Fibroblast of skin of right quadriceps (primary cell): ENCODE data around the gene PKMYT1.

Experiments
- DNase-seq: peaks from one replicate; pipeline ENCODE4 v3.0.0-alpha.2; 2013

PKMYT1 gene

DNA sequence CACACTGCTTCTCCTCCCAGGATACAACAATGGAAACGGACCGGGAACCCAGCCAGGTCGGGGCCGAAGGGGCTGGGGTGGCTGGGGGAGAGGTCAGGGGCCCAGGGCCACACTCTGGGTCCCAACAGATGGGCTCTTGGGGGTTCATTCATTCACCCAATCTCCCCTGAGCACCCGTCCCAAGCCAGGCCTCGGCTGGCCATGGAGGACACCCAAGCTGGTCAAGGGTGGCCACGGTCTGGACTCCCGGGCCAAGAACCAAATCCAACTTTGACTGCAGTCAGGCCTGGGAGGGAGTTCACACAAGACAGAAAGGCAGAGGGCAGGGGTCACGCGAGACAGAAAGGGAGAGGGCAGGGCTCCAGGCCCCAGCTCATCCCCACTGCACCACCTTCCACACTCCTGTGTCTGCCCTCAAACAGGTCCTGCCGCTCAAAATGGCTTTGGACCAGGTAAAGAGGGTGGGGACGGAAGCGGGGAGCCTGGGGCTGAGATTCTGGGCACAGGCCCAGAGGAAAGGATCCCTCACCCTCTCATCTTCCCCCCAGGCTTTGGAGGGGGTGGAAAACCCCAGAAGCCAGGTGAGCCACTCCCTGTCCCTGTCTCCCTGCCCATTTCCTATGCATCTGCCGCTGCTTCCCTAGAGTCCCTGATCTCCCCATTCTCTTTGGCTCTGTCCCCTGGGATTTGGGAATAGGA lies 12.3 kb upstream of the PKMYT1 start:
- DNase-seq = no peak

DNA sequence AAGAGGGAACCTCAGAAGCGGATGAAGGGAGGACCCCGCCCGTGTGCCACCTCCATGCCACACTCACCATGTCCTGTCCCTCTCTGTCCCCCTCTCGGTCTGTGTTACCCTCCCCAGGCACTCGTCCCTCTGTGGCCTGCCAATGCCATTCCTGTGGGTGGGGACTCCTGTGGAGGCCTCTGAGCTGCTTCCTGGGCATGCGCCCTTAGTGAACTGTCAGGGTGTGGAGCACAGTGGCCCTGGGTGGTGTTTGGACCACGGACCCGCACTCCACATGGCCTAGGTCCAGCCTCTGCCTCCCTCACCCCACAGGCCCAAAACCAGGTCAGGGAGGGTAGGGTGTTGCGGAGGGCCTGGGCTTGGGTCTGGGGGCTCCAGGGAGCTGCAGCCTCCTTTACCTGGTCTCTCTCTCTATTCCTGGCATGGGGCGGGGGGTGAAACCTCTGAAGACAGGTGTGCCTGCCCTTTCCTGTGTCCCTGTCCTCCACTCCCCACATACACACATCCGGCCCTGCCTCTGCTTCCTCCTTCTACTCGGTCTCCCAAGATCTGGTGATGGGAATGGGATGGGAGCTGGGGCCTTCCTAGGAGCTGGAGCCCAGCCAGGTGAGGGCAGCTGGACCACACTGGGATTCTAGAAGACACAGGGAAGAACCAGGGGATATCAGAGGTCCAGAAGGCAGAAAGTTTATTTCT lies 11.5 kb upstream of the PKMYT1 start:
- no peak for DNase-seq

DNA sequence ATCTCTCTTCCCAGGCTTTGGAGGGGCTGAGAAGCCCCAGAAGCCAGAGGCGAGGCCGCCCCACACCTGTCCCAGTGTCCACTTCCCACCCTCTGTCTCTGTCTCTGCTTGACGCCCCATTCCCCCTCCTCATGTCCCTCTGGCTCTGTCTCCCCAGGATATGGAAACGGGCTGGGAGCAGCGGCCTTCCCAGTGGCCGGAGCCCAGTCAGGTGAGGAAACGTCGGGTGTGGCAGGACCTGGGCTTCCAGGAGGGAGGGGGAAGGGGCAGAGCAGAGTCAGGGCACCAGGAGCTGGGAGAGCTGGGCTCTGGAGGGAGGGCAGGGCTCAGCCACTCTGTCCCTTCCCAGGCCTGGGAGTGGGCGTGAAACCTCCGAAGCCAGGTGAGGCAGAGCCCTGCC lies 10.6 kb upstream of the PKMYT1 start:
- DNase-seq = no peak

DNA sequence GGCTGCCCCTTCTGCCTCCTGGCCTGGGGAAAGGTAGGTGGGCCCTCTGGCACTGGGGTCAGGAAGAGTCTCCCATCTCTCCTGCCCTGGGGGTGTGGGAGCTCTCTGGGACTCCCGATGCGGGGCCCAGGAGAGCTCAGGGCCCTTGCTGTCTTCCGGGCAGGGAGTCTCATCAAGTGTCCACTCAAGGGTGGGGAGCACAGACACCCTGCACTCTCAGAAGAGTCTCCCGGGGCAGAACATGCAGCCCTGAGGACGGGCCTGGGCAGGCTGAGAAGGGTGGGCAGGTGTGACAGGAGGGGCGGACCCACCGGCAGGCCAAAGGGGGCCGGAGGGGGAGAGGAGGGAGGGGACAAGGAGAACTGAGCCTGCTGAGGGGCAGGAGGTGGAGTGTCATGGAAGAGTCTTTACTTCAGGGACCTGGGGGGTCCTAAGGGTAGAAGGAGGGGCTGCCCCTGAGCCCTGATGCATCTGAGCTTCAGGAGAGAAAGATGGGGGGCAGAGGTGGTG lies 8.4 kb upstream of the PKMYT1 start:
- no peak for DNase-seq

DNA sequence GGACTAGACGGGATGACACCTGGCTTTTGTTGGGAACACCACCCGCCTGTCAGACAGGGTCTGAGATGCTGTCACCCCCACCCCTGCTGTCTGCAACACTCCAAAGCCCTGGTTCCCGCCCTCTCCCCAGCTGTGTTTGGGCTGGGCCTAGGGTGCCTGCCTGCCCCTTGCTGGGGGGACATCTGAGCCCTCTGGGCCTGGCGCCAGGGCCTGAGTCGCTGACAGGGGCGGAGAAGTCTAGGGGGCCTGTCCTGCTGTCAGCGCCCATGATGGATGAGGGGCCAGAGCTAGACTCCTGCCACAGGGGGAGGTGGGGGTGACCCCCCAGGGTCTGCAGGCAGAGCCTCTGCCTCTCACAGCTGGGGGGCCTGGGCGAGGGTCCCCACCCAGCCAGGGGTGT lies 7.6 kb upstream of the PKMYT1 start:
- peak; percentile 19 for DNase-seq

DNA sequence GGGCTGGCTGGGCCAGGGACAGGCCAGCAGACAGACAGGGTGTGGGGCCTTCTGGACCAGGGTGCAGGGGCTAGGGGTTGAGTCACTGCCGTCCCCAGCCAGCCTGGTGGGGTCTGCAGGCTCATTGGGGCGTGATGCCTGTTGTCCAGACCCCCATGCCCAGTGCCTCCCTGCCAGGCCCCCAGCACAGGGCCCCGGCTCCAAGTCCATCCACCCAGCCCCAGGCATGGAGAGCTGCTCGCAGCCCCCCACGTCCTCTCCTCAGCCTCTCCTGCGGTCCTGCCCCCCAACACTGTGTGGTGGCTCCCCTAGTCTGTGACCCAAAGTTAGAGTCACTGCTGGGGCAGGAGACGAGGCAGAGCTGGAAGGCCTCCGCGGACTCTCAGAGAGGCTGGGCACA lies 7.0 kb upstream of the PKMYT1 start:
- DNase-seq = no peak

DNA sequence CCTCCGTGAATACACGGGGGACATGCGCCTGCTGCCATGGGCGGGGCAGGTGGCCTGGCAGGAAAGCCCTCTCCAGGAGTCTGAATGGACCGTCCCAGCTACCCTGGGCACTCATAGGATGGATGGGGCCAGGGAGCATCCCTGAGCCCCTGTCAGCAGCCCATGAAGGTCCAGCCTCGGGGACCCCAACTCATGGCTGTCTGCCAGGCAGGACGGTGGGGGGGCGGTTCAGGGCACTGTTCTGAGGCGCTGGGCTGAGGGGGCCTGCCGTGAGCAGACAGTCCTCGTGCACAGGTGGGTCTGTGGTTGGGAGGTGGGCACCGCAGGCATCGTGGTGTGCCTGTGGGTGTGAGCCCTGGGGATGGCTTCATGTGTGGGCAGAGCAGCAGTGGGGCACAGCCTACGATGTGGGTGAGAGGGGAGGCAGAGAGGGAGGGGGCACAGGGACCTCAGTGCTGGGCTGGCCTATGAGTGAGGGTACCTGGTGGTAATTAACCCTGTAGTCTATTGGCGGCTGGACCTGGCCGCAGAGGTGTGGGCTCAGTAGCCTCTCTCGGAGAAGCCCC lies 6.5 kb upstream of the PKMYT1 start:
- DNase-seq = no peak

DNA sequence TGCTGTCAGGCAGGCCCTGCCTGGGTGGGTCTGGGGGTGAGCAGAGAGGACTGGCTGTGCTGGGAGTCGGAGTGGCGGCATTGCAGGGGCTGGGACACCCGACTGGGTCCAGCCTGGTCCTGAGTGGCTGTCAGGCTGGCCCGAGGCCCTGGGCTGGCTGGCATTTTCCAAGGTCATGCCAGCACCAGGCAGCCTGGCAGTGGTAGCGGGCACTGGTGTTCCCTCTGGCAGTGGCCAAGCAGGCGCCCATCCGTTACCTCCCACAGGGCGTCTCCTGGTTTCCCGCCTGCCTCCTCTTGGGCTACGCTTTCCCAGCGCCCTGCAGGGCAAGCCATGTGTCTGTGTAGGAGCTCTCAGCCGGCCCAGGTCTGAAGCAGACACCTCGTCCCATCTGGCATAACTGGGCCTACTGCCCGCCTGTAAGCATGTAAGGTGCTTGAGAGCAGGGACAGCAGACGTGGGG lies 5.7 kb upstream of the PKMYT1 start:
- no peak for DNase-seq

DNA sequence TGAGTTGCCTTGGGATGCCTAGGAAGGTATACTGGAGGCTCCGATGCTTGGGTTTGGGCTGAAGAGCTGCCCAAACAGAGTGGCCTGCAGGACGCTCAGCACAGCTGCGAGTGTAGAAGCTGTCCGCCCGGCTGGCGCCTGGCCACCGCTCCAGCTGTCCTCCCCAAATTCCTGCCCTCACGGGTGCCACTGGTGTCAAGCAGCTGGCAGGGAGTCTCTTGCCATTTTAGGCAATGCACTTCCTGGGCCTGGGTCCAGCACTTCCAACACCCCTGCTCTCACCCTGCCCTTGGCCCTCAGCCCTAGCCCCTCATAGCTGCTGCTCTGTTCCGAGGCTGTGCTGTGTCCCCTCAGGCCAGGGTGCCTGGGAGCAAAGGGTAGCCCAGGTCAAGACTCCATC lies 5.2 kb upstream of the PKMYT1 start:
- no peak for DNase-seq

DNA sequence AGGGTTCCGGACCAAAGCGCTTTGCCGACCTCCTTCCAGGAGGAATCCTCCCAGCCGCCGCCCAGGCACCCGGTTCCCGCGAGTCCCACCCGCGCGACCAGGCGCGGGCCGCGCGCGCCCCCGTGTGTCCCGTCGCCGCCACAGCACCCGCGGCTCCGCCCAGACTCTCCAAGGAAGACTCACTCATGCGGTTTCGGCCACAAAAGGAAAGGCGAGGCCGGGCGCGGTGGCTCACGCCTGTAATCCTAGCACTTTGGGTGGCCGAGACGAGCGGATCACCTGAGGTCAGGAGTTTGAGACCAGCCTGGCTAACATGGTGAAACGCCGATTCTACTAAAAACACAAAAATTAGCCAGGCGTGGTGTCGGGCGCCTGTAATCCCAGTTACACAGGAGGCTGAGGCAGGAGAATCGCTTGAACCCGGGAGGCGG lies 3.5 kb upstream of the PKMYT1 start:
- peak; percentile 78 for DNase-seq

DNA sequence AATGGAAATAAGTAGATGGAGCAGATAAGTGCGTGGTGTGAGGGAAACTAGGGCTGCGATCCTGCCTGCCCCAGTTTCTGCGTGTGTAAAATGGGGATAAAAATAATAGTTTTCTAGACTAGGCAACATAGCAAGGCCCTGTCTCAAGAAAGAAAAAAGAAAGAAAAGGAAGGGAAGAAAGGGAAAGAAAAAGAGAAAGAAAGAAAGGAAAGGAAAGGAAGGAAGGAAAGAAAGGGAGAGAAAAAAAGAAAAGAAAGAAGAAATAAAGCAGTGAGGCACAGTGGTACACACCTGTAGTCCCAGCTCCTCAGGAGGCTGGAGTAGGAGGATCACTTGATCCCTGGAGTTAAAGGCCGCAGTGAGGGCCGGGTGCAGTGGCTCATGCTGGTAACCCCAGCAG lies 2.2 kb upstream of the PKMYT1 start:
- no peak for DNase-seq

DNA sequence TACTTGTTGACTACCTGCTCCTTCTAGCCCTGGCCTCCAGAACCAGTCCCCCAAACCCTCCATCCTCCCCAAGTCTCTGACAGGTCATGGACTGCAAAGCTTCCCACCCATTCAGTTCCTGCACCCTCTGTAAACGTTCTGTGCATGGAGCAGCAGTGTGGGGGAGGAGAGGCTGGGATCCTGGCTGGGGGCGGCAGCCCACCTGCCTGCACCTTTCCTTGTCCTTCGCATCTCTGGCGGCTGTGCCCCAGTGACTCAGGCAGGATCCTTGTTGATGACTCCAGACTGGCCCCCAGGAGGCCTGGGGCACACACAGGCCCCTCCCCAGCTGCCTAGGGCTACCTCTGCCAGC lies 1.6 kb upstream of the PKMYT1 start:
- no peak for DNase-seq

DNA sequence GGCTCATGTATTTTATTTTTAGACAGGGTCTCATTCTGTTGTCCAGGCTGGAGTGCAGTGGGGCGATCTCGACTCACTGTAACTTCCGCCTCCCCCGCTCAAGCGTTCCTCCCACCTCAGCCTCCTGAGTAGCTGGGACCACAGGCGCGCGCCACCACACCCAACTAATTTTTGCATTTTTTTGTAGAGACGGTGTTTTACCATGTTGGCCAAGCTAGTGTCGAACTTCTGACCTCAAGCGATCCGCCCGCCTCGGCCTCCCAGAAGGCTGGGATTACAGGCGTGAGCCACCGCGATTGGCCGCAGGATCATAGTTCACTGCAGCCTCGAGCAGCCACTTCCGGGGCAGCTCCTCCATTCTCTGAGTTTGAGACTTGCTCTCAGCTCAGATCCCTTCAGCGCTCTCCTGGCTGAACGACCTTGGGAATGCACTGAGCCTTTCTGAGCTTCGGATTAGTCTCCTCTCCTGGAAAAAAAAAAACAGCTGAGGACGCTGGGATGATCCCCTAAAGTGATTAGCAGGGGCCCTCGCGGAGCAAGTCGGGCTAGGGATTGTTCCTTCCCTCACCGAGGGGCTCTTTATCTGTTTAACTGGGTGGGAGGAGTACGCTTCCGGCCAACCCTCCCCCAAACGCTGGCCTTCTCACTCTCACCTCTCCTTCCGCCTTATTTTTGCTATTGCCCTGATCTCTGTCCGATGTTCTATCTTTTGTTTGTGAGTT lies 1.1 kb upstream of the PKMYT1 start:
- no peak for DNase-seq

DNA sequence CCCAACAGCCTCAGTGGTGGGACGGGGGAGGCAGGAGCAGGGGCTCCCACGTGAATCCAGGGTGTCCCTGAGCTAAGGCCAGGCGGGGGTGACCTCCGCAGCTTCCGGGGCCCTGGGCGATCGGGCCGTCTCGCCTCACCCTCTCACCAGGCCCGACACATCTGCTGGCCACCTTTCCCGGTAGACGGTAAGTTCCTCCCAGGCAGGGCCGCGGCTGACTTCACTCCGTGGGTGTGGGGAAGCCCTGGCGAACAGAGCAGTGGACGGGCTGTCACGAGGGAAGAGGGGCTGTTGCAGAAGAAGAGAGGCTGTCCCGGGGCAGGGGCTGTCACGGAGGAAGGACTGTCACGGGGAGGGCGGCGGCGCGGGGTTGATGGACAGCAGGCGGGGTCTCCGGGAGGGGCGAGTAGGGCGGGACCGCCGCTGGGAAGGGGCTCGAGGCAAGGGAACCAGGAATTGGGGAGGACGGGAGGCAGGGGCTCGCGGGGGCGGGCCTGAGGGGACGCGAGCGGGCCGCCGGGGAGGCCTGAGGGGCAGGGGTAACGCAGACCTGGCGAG lies 498 bp downstream of the PKMYT1 start:
- no peak for DNase-seq

DNA sequence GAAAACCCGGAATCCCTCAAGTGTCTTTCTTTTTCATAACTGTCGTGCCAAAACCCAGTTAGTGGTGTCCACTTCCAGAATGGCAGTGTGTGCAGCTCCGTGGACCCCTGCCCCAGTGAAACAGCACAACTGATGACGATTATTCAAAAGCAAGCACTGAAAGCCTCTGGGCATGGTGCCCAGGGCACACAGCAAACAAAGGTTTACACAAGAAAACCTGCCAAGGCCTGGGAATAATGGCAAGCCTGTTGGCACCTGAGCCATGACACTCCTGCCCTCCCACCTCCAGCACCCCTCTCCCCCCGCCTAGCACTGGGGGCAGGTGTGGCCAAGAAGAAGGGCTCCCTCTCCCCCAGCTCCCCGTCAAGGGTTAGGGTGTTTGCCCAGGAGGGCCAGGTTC lies 2.8 kb downstream of the PKMYT1 start:
- no peak for DNase-seq

DNA sequence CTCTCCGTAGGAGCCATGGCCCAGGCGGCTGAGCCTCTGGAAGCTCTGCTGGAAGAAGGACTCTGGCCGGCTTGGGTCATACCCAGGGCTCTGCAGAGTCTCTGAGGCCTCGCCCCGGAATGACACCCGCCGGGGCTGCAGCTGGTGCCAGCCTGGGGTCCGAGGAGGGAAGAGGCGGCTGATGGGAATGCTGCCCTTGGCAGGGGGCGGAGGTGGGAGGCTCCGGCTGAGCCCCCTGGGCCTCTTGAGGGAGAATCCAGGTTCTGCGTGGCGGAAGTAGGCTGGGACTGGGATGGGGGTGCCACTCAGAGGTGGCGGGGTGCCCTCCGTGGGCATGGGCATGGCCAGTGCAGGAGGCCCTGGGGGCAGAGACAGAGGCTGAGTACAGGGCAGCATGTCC lies 3.6 kb downstream of the PKMYT1 start:
- no peak for DNase-seq

DNA sequence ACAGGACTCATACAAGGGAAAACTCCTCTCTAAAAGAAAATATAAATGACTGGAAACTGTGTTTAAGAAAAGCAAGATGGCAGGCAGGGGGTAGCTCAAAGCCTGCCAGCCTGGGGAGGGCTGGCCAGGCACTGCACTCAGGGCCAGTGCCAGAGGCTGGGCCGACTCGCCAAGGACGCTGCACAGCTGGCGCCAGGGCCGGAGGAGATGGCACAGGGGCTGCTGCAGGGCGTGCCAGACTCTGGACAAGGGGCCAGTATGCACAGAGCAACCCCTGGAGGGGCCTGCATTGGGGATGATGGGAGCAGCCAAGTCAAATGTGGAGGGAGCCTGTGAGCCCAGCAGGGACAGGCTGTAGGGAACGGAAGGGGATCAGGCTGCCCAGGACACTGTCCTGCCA lies 4.0 kb downstream of the PKMYT1 start:
- DNase-seq = no peak

DNA sequence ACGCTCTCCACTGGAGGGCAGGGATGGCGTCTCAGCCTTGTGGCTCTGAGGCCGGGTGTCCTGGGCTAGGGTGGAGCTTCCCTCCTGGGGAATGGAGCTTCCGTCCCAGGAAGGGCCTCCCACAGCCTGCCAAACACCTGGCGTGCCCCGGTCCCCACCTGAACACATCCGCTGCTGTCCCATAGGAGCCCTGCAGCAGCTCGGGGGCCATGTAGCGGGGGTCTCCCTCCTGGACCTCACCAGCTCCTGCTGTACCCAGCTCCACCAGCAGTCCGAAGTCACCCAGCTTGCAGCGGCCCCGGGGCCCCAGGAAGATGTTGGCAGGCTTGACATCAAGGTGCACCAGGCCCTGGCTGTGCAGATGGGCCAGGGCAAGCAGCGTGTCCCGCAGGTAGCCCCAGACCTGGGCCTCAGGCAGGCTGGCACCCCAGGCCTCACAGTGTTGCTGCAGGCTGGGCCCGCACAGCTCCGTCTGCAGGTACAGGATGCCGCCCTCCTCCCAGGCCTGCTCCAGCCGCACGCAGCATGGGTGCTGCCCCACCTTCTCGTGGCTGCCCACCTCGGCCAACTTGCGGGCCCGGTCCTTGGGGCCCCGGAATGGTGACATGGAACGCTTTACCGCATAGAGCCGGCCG lies 5.0 kb downstream of the PKMYT1 start:
- DNase-seq = no peak

DNA sequence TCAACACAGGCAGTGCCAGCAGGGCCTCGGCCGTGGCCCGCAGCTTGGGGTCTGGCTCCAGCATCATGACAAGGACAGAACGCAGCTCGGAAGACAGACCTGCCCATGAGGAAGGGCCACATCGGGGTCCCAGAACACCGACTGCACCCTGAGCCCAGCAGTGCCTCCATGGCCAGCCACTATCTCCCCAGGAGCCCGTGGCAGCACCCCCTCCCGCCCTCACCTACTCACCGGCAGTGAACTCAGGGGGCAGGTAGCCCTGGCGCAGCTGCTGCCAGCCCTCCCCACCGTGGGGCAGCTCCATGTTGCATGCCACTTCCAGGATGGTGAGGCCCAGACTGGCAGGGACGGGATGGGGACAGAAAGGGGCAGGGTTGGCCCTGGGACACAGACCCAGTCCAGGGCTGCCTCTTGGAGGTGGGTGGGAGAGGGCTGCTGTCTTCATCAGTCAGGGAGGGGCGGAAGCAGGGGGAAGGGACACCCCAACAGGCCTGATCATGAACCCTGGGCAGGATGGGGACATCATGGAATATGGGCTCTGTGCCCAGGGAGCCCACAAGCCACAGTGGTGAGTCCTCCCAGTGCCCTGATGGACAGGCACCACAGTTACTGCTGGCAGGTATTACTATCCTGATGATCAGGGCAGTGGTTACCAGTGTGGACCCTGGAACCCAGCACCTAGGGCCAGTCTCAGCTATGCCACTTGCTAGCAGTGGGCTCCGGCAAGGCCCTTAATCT lies 5.8 kb downstream of the PKMYT1 start:
- DNase-seq = no peak

DNA sequence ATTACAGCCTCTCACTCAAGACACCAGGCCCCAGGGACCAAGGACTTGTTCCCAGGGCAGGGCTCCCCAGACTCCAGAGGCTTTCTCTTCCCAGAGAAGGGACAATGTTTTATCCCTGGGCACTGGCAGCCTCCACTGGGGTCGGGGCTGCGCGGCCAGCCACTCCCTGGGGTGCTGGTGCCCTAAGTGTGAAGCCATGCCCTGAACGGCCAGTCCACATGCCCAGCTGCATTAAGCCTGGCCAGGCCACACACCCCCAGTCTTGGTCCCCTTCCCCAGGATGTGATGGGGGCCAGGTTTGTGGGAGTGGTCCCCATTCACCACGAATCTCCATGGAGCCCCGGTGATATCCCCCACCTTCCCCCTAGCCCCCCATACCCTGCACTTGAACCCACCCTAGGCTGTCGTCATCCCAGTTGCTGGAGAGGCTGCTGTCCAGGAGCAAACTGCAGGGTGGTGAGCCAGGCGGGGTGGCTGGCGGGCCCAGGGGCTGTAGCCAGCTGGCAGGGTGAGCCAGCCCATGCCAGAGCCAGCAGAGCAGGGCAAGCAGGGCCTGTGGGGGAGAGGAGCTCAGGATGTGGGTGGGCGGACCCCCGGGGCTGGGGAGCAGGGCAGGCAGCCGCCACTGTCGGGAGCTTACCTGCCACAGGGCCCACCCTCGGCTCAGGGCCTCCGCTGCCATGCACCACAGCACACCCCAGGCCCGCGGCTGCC lies 6.5 kb downstream of the PKMYT1 start:
- no peak for DNase-seq

DNA sequence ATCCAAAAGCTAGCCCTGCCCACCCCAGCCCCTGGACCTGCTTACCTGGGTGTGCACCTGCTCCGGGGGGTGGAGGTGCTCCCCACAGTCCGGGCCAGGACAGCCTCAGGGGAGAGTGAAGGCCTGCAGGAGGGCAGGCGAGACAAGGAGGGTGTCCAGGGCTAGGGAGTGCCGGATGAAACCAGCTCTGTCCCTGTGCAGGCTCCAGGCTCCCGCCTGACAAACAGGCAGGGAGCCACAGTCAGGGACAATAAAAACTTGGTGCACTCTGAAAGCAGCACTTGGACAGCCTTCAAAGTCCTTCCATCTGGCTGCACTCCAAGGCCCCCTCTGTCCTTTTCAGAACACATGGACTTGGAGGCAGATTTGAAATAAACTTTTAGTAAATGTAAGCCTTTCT lies 7.2 kb downstream of the PKMYT1 start:
- DNase-seq = no peak
